Natural killer cell (primary cell): ENCODE results near the gene RGS6. TPM values are rescaled to one million over a fixed set of nuclear protein-coding genes. Genes with fewer than 3 reads are reported as not detected.

Experiments used
- ATAC-seq, 3 donors: fragments of 150-1000 bp in 2 of 3; fragments of 200-7000 bp in 1 of 3; cut with Tn5 transposase; 1 replicate in 1 of 3; 2 replicates in 2 of 3; pipeline ENCODE4 v1.10.0; 2021; ENCODE audit warnings: mild to moderate bottlenecking in 2 of 3, moderate library complexity in 2 of 3
- DNase-seq, 2 donors: peaks; one replicate each; pipeline versions ENCODE4 v3.0.0 to v3.0.0-alpha.2; 2013 to 2021; ENCODE audit warnings: mixed read lengths in 1 of 2
- H3K27ac ChIP-seq: one replicate; pipeline ENCODE4 v1.5.1; 2013; ENCODE audit warnings: mild to moderate bottlenecking, low read length
- H3K27me3 ChIP-seq: one replicate; pipeline ENCODE4 v1.6.1; 2013; ENCODE audit warnings: low read length; ENCODE audit not compliant: control insufficient read depth, insufficient read depth
- H3K36me3 ChIP-seq: one replicate; pipeline ENCODE4 v1.6.1; 2013; ENCODE audit warnings: low read length; ENCODE audit not compliant: control insufficient read depth, insufficient read depth
- H3K4me1 ChIP-seq: one replicate; pipeline ENCODE4 v1.6.1; 2013; ENCODE audit warnings: low read length; ENCODE audit not compliant: control insufficient read depth, insufficient read depth
- H3K4me3 ChIP-seq: one replicate; pipeline ENCODE4 v1.5.1; 2013; ENCODE audit warnings: low read length
- H3K9me3 ChIP-seq: one replicate; pipeline ENCODE4 v1.6.1; 2013; ENCODE audit warnings: low read length; ENCODE audit not compliant: control insufficient read depth, insufficient read depth
- H3K27ac Mint-ChIP-seq, 2 donors: one replicate each; pipeline ENCODE4 v1.8.0; 2022; ENCODE audit warnings: mild to moderate bottlenecking in 2 of 2, mixed read lengths in 2 of 2, moderate library complexity in 1 of 2
- H3K27me3 Mint-ChIP-seq, 2 donors: one replicate each; pipeline ENCODE4 v1.8.0; 2022; ENCODE audit warnings: low read depth in 2 of 2, mixed read lengths in 2 of 2
- H3K36me3 Mint-ChIP-seq: one replicate; pipeline ENCODE4 v1.8.0; 2022; ENCODE audit warnings: mixed read lengths
- H3K4me1 Mint-ChIP-seq, 2 donors: one replicate each; pipeline ENCODE4 v1.8.0; 2022; ENCODE audit warnings: mixed read lengths in 2 of 2
- H3K4me3 Mint-ChIP-seq: one replicate; pipeline ENCODE4 v1.8.0; 2022; ENCODE audit warnings: mild to moderate bottlenecking, moderate library complexity, mixed read lengths
- H3K9me3 Mint-ChIP-seq, 2 donors: one replicate each; pipeline ENCODE4 v1.8.0; 2022; ENCODE audit warnings: mixed read lengths in 2 of 2
- WGBS: methylation state at CpG from one replicate; pipeline ENCODE4 v1.1.7; 2013; ENCODE audit warnings: missing lambda C conversion rate; ENCODE audit not compliant: insufficient coverage; 5-methylcytosine and 5-hydroxymethylcytosine counted together
- intact Hi-C: fragments of 100-400 bp; cut with micrococcal nuclease; formaldehyde crosslinking; loops from one replicate; pipeline ENCODE4 v1.14.2; 2022
- total RNA-seq, 4 donors: library from RNA; stranded (reverse); fragments of 120-200 nt in 1 of 4; gene quantifications; one replicate each; pipeline versions ENCODE4 v1.2.3 to v1.2.4, GENCODE V29; 2013 to 2022
- TF ChIP-seq, protein P1 (sequence below): fragments of 200-600 bp; IDR thresholded peaks from one replicate; pipeline ENCODE4 v1.8.0; 2022; ENCODE audit warnings: antibody characterized with exemption

RGS6 gene
- total RNA-seq, 3 donors from 2014 or later (not counting 1 experiment from before 2014, with no cell fraction given), result 0.75 to 1.4 TPM; not detected in 1

DNA sequence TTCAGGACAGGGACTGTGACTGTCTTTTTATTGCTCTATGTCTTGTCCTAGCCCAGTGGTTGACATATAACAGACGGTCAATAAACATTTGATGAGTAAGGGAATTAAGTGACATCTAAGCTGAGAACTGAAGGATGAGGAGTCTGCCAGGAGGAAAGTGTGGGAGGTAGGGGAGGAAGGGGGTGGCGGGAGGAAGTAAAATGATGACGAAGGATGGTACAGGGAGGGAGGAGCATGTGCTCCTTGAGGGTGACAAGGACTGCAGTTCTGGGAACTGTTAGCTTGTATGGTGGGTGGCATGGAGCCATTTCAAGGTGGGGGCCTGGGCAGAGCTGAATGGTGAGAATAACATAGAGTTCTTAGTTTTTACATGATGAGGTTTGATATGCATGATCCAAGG, 64.4 kb downstream of the RGS6 start:
- Histone ChIP-seq H3K9me3 (no peaks in the 10 kb centered on the region), H3K27ac (no peak overlapping the region), H3K4me3 (no peak overlapping the region), H3K4me1 (no peaks in the 10 kb centered on the region), H3K27me3 (no peaks in the 10 kb centered on the region), H3K36me3 (no peaks in the 10 kb centered on the region)
- ATAC-seq (no peak), DNase-seq (no peak)
- TF ChIP-seq, protein P1, sequence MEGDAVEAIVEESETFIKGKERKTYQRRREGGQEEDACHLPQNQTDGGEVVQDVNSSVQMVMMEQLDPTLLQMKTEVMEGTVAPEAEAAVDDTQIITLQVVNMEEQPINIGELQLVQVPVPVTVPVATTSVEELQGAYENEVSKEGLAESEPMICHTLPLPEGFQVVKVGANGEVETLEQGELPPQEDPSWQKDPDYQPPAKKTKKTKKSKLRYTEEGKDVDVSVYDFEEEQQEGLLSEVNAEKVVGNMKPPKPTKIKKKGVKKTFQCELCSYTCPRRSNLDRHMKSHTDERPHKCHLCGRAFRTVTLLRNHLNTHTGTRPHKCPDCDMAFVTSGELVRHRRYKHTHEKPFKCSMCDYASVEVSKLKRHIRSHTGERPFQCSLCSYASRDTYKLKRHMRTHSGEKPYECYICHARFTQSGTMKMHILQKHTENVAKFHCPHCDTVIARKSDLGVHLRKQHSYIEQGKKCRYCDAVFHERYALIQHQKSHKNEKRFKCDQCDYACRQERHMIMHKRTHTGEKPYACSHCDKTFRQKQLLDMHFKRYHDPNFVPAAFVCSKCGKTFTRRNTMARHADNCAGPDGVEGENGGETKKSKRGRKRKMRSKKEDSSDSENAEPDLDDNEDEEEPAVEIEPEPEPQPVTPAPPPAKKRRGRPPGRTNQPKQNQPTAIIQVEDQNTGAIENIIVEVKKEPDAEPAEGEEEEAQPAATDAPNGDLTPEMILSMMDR, result no peak
- Mint-ChIP-seq H3K4me1 (no peaks in the 10 kb centered on the region), H3K9me3 (no peaks in the 10 kb centered on the region), H3K27ac (no peak overlapping the region), H3K36me3 (no peaks in the 10 kb centered on the region), H3K4me3 (no peak overlapping the region), H3K27me3 (no peaks in the 10 kb centered on the region)
- WGBS, result 80% methylated on average over 3 of the region's 3 CpGs
- intact Hi-C loops, result no loop called here

DNA sequence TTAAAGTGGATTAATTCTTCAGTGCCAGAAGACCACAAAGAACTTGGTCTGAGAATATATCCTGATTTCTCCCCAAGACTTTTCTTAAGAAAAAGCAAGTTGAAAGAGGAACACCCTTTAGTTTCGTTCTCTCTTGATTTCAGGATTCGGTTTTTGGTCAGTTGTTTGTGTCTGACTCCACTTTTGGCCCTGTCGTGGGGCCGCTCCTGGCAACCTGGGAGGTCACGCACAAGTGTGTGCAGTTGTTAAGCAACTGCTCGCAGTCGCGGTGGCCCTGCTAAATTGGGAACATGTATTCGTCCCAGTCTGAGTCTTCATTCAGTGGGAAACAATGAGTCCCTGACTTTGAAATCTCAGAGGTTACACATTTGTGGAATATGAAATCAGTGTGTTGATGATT, 68.7 kb downstream of the RGS6 start:
- ATAC-seq, result no peak
- 86% methylated on average over 9 of the region's 9 CpGs for WGBS
- intact Hi-C loops, result no loop called here

DNA sequence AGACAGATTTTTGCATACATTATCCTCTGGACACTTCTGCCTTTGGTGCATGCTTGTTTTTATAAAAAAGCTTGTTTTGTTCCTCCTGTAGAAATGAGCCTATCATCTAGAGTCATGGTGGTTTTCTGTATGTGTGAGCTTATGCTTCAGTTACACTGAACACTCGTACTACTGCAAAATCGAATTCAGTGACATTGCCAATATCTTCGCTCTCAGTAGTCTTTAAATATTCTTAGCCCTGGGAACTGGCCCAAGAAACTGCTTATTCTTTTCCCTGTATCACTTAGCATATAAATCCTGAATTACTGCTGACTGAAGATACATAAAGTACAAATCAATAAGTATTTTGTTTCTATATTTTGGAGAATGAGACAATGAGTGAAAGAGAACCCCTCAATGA, 70.5 kb downstream of the RGS6 start:
- 90% methylated on average over 3 of the region's 3 CpGs for WGBS
- TF ChIP-seq, protein P1, result no peak
- Mint-ChIP-seq H3K36me3 (no peaks in the 10 kb centered on the region), H3K27me3 (peaks cover 0 to 5% of the 10 kb centered on the region in 2 donors), H3K4me3 (no peak overlapping the region), H3K9me3 (no peaks in the 10 kb centered on the region), H3K4me1 (no peaks in the 10 kb centered on the region), H3K27ac (no peak overlapping the region)
- no peaks in the 10 kb centered on the region for H3K27me3 ChIP-seq
- intact Hi-C loops, result no loop called here
- H3K9me3 ChIP-seq, result no peaks in the 10 kb centered on the region
- H3K4me1 ChIP-seq, result no peaks in the 10 kb centered on the region
- no peaks in the 10 kb centered on the region for H3K36me3 ChIP-seq
- DNase-seq (no peak), ATAC-seq (no peak)
- H3K4me3 ChIP-seq, result no peak overlapping the region
- no peak overlapping the region for H3K27ac ChIP-seq

More for the DNA sequence above, 68.7 kb downstream of the RGS6 start:
- no peaks in the 10 kb centered on the region for H3K4me1 ChIP-seq
- no peaks in the 10 kb centered on the region for H3K9me3 ChIP-seq
- Mint-ChIP-seq H3K9me3 (no peaks in the 10 kb centered on the region), H3K4me3 (no peak overlapping the region), H3K36me3 (no peaks in the 10 kb centered on the region), H3K4me1 (no peaks in the 10 kb centered on the region), H3K27ac (no peak overlapping the region), H3K27me3 (no peaks in the 10 kb centered on the region)
- H3K4me3 ChIP-seq, result no peak overlapping the region
- no peak for DNase-seq
- TF ChIP-seq, protein P1, result no peak
- H3K36me3 ChIP-seq, result no peaks in the 10 kb centered on the region
- no peak overlapping the region for H3K27ac ChIP-seq
- H3K27me3 ChIP-seq, result no peaks in the 10 kb centered on the region

DNA sequence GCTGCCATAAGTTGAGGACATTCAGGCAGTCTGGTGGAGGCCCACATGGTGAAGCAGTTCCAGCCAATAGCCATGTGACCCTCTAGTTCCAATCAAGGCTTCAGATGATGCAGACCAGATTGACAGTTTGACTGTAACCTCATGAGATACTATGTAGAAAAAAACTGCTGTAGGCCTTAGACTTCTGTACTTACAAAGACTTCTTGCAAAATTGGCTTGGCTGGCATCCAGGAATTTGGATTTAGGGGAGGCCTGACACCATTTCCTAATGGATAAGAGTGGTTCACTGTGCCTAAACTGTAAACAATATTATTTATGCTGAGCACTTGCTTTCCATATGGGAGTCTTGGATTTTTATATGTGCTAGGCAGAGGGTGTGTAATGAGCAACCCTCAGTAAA, 76.4 kb downstream of the RGS6 start:
- H3K9me3 ChIP-seq, result no peaks in the 10 kb centered on the region
- ATAC-seq (no peak), DNase-seq (no peak)
- H3K27ac Mint-ChIP-seq, result no peak overlapping the region
- no peaks in the 10 kb centered on the region for H3K9me3 Mint-ChIP-seq
- intact Hi-C loops, result no loop called here
- no peaks in the 10 kb centered on the region for H3K27me3 ChIP-seq
- no peaks in the 10 kb centered on the region for H3K36me3 ChIP-seq
- no peak overlapping the region for H3K4me3 Mint-ChIP-seq
- TF ChIP-seq, protein P1, result no peak
- H3K27me3 Mint-ChIP-seq, result peaks cover 7 to 11% of the 10 kb centered on the region in 2 donors
- H3K4me3 ChIP-seq, result no peak overlapping the region
- H3K27ac ChIP-seq, result no peak overlapping the region
- no peaks in the 10 kb centered on the region for H3K36me3 Mint-ChIP-seq
- no peaks in the 10 kb centered on the region for H3K4me1 Mint-ChIP-seq
- H3K4me1 ChIP-seq, result no peaks in the 10 kb centered on the region
